ENCODE measurements around the gene ICA1L.
"Not testable (repeated sequence)": the region's sequence is repeated elsewhere in the genome, so short reads cannot be mapped to it uniquely, and the experiment has no call there.

ICA1L gene

DNA sequence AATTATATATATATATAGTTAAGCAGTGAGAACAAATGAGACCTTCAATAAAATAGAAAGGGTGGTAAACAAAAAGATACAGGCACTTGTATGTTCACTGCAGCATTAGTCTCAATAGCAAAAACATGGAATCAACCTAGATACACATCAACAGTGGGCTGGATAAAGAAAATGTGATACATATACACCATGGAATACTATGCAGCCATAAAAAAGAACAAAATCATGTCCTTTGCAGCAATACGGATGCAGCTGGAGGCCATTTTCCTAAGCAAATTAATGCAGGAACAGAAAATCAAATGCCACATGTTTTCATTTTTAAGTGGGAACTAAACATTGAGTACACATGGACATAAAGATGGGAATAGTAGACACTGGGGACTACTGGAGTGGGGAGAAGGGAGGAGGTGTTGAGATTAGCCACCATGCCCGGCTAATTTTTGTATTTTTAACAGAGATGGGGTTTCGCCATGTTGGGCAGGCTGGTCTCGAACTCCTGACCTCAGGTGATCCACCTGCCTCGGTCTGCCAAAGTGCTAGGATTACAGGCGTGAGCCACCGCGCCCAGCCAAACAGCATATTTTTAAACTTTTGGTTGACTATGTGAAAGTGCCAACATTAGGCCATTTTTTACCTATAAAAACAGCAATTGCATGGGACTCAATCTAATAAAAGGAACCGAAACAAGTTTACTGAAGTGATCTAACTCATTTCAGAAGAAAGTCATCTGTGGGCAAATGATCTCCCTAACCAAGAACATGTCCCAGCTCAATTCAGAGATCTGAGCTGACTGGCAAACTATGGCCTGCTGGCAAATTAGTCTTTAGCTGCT is 23.7 kb downstream of the ICA1L start:
- no peak for DNase-seq (ENCODE audit: low read depth, low spot score)

GRCh38 chr2:202844656-202845055 is 26.9 kb downstream of the ICA1L start:
- no peak for DNase-seq (ENCODE audit: low read depth, low spot score)

DNA sequence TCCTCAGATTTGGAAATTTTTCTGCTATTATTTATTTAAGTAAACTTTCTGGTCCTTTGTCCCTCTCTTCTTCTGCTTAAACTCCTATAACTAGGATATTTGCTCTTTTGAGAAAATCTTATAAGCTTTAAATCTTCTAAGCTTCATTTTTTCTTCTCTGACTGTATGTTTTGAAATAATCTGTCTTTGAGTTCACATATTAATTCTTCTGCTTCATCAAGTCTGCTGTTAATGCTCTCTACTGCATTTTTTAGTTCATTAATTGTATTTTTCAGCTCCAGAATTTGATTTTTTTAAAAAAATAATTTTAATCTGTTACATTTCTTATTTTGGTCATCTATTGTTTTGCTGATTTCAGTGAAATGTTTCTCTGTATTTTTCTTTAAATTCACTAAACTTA is 28.9 kb downstream of the ICA1L start:
- no peak for DNase-seq (ENCODE audit: low read depth, low spot score)

GRCh38 chr2:202841090-202841867 is 30.3 kb downstream of the ICA1L start:
- no peak for DNase-seq (ENCODE audit: low read depth, low spot score)

- no peak for DNase-seq (ENCODE audit: low read depth, low spot score)
Measured at GRCh38 chr2:202831242-202832220, 40.0 kb downstream of the ICA1L start.

GRCh38 chr2:202824901-202825300 is 46.7 kb downstream of the ICA1L start:
- no peak for DNase-seq (ENCODE audit: low read depth, low spot score)

GRCh38 chr2:202822411-202822810 is 49.2 kb downstream of the ICA1L start:
- DNase-seq (ENCODE audit: low read depth, low spot score): no peak

DNA sequence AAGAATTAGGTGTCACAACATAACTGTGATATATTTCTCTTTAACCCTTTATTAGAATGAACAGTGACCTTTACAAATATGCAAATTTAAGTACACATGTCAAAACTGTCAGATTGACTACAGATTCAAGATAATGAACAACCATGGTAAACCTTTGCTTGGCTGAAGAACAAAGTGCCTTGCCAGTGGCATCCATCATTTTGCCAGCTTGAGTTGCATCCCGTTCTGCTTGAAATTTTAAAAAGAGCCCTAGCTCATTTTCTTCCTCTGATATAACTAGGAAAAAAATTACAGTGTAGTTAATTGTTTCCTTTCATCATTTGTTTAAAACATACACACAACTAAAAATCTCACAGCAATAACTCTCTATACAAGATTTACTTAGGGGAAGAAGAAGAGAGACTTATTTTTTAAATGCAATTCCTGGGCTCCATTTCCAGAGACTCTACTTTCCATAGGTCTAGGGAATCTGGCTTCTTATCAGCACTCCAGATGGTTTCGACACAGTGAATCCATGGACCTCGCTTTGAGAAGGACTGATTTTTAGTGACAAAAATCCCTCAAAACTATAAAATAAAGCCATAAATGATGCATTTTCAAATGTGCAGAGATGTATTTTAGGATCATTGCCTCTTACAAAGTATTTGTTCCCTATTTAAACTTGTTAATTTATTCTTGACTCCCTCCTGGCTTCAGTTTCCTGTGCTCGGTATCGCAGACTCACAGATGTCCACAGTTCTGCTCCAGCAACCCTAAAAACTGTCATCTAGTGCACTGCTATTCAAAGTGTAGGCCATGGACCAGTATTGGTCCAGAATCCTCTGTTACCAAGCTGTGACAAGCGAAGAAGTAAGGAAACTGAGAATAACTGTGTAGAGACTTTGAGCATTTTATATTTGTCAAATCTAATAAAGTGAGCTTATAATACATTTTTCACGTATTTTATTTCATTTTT is 50.1 kb downstream of the ICA1L start:
- no peak for DNase-seq (ENCODE audit: low read depth, low spot score)

GRCh38 chr2:202818321-202818720 is 53.2 kb downstream of the ICA1L start:
- DNase-seq (ENCODE audit: low read depth, low spot score): no peak

DNA sequence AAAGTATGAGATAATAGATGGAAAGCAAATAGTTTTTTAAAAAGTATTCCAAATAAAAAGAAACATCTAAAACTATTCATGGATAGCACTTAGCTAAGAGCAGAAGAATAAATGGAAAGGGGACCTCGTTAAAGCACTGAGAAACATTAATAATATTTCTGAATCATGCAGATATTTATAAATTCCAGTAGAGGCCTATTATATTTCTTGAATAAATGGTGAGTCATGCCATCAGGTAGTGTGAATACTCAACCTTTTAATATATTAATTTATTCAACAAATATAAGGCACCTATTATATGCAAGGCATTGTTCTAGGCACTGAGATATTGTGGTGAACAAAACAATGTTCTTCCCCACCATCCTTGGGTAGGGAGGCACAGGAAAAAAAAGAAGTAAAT is 53.8 kb downstream of the ICA1L start:
- no peak for DNase-seq (ENCODE audit: low read depth, low spot score)

GRCh38 chr2:202815548-202816360 is 55.8 kb downstream of the ICA1L start:
- DNase-seq (ENCODE audit: low read depth, low spot score): no peak

DNA sequence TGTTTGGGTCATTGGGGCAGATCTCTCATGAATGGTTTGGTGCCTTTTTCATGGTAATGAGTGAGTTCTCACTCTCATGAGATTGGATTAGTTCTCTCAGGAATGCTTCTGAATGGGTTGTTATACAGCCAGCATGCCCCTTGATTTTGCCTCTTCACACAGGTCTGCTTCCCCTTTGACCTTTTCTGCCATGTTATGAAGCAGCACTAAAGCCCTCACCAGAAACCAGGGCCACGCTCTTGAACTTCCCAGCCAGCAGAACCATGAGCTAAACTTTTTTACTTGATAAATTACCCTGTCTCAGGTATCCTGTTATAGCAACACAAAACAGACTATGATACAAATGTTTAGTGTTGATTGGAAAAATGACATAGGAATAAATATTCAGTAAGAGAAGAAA is 57.3 kb downstream of the ICA1L start:
- DNase-seq (ENCODE audit: low read depth, low spot score): no peak

- no peak for DNase-seq (ENCODE audit: low read depth, low spot score)
Measured at GRCh38 chr2:202813387-202813786, 58.2 kb downstream of the ICA1L start.

DNA sequence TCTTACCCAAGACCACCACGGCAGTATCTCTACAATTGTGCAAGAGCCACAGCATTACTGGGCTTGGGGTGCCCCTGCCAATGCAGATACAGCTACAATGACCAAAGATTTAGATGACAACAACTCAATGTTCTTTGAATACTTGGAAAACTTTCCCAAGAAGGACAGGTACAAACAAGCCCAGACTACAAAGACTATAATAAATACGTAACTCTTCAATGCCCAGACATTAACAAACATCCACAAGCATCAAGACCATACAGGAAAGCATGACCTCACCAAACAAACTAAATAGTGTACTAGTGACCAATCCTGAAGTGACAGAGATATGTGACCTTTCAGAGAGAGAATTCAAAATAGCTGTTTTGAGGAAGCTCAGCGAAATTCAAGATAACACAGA is 62.8 kb downstream of the ICA1L start:
- no peak for DNase-seq (ENCODE audit: low read depth, low spot score)

DNA sequence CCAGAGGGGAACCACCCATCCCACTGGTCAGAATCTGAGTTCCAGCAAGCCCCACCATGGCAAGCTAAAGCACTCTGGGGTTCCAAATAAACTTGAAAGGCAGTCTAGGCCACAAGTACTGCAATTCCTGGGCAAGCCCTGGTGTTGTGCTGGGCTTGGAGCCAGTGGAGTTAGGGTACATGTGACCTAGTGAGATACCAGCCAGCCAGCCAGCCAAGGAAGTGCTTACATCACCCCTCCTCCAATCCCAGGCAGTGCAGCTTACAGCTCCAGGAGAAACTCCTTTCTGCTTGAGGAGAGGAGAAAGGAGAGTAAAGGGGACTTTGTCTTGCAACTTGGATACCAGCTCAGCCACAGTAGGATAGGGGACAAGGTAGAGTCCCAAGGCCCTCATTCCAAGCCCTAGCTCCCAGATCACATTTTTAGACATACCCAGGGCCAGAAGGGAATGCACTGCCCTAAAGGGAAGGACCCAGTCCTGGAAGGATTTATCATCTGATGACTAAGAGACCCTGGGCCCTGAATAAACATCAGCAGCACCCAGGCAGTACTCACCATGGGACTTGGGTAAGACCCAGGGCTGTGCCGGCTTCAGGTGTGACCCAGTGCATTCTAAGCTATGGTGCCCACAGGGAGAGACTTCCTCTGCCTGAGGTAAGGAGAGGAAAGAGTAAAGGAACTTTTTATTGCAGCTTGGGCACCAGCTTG is 64.0 kb downstream of the ICA1L start:
- not testable (repeated sequence) for DNase-seq (ENCODE audit: low read depth, low spot score)

- DNase-seq (ENCODE audit: low read depth, low spot score): not testable (repeated sequence)
Measured at GRCh38 chr2:202805911-202806310, 65.7 kb downstream of the ICA1L start.

- DNase-seq (ENCODE audit: low read depth, low spot score): no peak
Measured at GRCh38 chr2:202797944-202798343, 73.6 kb downstream of the ICA1L start.

GRCh38 chr2:202790676-202791075 is 80.9 kb downstream of the ICA1L start:
- DNase-seq (ENCODE audit: low read depth, low spot score): no peak

GRCh38 chr2:202786842-202787241 is 84.7 kb downstream of the ICA1L start:
- no peak for DNase-seq (ENCODE audit: low read depth, low spot score)

All from activated CD4-positive, CD25-positive, alpha-beta regulatory T cell treated with anti-CD3 and anti-CD28 coated beads, Interleukin-2, amount 50 U/mL, for 16 hours (primary cell).